ENCODE data around the gene CLEC12A.

- no peak for TF ChIP-seq POLR2A (IDR thresholded peaks at IDR 0.05; ENCODE audit: low read length)
- TF ChIP-seq GATA1 (IDR thresholded peaks at IDR 0.05; ENCODE audit: low read depth, low read length) = no peak
Measured at GRCh38 chr12:10021342-10021741, 50.1 kb downstream of the CLEC12A start.

Data from erythroblast (primary cell).